GM19043 (cell line): ENCODE measurements around the gene ZNF512B.
"Not testable (repeated sequence)": the region's sequence is repeated elsewhere in the genome, so short reads cannot be mapped to it uniquely, and the experiment has no call there.

Experiments
- ATAC-seq: cut with Tn5 transposase; IDR thresholded peaks from one replicate; pipeline ENCODE4 v1.9.1; 2021; ENCODE audit warnings: low read depth; ENCODE audit not compliant: unreplicated experiment

ZNF512B gene

DNA sequence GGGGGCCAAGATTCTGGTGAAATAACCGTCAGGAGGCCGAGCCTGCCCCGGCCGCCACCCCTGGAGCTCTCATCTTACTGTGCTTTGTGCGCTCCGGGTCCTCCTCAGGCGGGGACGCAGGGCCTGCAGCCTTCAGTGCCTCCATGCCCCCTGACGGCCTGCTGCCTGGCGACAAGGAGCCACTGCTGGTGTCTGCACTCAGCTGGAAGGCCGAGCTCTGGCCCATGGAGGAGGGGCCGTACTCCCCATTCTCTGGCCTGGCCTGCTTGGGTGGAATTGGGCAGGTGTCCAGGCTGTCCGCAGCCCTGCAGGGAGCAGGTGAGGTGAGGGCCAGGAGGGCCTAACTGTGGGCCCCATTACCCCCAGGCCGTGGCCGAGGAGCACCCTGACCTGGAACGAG, 5.3 kb downstream of the ZNF512B start:
- no peak for ATAC-seq

DNA sequence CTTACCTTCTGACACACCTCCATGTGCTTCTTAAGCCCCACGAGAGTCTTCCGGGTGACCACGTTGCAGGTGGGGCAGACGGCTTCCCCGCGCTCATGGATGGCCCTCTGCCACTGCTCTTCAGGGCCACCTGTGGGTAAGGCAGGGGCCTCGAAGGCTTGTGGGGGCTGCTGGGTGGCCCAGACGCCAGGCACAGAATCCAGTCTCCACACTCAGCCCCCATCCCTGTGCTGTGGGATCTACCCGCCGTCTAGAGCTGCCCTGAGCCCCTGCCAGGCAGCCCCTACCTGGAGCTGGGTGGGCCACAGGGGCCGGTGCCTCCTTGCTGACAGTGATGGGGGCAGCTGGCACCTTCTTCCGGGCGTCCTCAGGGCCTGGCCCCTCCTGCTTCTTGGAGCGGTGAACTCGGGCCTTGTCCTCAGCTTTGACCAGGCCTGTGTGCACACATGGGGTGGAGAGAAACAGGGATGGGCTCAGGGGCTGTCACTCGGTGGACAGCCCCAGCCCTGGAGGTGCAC, 5.9 kb downstream of the ZNF512B start:
- no peak for ATAC-seq

DNA sequence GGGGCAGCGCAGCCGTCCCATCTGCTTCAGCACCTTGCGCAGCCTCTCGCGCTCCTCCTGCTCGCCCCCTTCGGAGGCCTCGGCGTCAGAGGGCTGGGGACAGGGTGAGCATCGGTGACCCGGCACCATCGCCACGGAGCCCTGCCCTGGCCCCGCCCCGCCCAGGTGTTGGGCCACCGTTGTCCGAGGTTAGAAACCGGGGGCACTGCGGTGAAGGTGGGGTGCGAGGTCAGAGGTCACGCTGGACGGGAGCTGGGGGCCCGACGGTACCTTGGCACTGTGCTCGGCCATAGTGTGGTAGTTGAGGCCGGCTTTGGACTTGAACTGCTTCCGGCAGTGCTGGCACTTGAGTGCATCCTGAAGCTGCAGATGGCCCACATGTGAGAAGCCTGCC, 6.4 kb downstream of the ZNF512B start:
- ATAC-seq: no peak

DNA sequence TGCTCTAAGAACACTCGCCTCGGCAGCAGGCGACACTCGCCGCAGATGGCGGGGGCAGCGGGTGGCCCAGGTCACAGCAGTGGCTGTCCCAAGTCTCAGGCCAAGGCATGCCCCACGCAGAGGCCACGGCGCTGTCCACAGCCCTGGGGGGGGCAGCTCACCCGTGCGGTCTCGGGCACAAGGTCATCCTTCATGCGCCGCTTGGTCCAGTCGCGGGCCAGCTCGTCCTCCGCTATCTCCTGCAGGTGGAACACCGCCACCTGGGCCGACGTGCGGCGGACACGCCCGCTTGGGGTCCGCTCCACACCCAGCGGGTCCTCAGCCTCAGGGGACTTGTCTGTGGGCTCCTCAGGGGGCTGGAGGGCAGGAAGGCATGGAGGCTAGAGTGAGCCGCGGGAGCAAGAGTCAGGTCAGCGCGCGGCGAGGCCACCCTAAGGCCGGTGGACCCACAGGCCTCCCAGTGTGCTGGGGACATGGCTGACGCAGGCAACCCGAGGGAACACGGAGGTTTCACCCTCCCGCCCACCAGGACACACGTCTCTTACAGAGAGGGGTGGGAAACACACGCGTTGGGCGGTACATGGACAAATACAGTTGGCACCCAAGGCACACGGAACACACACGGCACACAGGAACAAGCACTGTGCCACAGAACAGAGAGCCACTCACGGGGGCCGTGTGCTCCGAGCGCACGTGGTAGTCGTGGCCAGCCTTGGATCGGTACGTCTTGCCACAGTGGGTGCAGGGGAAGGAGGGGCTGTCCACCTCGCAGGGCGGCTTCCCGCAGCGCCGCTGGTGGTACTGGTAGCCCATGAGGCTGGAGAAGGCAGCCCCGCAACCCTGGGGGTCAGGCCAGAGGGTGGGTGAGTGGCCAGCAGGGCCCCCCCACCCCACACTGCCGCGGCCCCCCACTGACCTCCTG, 7.0 kb downstream of the ZNF512B start:
- ATAC-seq: no peak

DNA sequence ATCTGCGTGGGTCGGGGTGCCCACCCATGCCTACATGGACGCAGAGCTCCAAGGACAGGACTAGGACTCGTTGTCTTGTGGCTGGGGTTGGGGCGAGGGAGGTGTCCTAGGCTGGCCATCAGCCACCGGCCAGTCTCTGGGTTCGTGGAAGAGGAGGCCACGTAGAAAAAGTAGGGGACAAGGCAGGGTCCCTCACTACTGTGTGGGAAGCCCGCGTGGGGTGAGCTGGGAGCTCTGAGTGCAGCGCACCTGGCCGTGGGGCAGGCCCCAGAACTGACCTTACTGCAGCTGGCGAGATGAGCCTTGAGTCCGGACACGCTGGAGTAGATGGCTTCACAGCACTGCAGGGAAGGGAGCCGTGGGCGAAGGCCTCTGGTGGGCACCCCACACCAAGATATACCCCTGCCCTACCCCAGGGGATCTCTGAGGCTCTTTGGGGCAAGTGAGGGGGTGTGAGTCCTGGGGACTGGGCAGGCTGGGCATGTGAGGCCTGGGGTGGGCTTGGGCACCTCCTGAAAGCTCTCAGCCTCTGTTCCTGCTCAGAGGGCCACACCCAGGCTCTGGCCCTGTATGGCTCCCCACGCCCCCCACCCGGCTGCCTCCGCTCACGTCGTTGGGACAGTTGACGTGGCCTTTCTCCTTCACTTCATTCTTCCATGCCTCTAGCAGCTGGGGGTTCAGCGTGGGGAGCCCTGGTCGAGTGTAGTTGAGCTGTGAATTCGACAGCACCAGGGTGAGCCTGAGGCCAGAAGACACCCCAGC, 7.9 kb downstream of the ZNF512B start:
- no peak for ATAC-seq

DNA sequence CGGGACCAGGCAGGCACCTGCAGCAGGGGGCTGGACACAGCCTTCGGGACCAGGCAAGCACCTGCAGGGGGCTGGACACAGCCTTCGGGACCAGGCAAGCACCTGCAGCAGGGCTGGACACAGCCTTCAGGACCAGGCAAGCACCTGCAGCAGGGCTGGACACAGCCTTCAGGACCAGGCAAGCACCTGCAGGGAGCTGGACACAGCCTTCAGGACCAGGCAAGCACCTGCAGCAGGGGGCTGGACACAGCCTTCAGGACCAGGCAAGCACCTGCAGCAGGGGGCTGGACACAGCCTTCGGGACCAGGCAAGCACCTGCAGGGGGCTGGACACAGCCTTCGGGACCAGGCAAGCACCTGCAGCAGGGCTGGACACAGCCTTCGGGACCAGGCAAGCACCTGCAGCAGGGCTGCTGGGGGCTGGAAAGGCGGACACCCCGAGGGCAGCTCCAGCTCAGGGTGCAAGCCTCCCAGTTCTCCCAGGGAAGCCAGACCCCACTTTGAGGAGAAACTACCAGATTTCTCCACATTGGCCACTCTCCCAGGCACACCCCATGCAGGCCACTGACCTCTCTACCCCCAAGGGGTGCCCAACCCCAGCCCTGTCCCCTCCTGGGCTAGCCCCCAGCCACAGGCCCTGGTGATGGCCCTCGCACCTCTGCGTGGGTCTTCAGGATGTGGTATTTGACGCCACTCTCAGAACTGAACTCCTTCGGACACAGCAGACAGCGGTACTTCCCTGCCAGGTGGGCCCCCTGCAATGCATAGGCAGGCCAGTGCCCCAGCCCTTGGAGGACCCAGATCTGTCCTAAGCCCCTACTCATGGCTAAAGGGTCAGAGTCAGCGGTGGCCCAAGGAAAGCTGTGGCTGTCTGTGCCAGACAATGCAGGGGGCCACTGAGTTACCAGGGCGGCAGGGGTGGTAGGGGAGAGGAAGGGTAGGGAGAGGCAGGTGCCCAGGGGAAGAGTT, 8.8 kb downstream of the ZNF512B start:
- ATAC-seq: not testable (repeated sequence)

DNA sequence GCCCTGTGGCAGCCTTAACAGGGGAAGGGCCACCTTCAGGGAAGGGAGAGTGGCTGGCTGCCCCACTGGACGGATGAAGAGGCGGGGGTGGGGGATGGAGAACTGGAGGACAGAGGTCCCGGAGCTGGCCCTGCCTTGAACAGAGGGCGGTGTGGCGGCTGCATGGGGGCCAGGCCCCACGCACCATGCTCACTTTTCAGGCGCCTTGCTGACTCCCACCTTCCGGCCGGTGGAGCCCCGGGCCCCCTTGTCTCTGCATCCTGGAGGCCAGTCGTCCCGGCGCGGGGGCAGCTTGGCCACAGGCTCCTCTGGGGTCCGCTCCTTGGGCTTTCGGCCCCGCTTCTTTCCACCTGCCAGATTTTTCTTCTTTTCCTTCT, 10.0 kb downstream of the ZNF512B start:
- ATAC-seq: no peak

DNA sequence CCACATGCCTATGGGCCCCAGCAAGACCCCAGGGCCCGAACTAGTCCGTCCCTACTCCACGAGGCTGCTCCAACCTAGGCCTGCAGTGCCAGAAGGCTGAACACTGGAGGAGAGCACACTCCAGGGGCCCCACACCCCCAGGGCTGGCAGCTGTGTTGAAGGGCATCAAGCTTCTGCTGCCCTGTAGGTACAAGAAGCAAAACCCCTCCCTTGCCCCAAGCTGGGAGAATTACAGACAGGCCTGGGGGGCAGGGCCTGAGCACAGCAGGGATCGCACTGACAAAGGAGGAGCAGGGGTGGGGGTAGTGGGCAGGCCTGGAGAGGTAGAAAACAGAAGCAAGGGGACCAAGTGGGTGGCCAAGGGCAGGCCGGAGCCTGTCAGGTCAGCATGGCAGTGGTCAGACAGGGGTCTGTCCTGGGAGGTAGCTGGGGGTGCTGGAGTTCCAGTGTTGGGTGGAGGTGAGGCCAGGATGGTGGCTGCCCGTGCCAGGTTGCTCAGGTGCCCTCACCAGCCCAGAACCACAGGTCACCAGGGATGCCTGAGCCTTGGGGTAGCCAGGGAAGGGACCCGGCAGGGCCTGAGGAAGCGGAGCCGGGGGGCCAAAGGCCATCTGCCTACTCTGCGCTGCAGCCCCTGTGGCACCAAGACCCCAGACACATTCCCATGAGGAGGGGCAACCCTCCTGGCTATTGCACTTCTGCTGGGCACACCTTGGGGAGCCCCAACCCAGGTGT, 10.6 kb downstream of the ZNF512B start:
- no peak for ATAC-seq

DNA sequence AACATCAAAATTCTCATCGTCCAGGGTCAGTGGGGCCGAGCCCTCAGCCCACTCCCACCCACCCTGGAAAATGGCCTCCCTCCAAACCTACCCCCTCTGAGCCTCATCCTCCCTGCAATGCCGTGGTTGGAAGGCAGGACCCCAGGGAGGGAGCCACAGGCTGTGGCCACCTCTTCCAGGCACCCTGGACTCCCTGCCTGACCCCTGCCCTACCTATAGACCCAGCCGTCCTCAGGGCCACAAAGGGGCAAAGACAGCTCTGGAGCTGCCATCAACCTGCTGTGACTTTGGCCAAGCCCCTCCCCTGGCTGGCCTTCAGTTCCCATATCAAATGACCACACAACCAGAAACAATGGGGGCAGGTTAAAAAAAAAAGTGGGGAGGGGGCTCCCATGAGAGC, 11.3 kb downstream of the ZNF512B start:
- no peak for ATAC-seq

DNA sequence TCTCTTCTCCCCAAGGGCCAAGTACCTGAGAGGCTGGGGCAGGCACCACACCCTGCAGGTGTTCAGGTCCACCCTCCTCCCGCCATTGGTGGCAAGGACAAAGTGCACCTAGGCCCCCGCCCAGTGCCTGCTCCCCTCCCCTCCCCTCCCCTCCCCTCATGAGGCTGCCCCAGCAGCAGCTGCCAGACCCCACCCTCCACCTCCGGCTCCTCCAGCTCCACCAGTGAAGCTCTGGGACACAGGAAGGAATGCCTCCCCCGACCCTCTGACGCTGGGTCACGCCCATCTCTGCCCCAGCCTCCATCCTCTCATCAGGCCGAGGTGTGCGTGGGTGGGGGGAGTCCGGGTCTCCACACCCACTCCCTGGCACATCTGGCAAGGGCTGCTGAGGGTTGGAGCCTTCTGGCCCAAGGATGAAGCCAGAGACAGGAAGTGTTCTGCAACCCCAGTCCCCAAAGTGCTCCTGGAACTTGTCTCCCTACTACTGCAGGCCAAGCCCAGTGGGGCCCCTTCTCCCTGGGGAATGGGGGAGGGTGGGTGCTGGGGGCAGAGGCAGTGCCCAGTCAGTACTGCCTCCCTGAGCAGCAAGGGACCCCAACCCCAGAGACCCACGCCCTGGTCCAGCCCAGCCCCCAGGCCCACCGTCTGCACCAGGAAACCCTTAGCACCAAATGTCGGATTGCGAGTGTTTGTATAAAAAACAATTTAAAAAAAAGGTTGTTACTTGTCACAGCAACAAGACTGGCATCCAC, 11.9 kb downstream of the ZNF512B start:
- ATAC-seq: no peak

DNA sequence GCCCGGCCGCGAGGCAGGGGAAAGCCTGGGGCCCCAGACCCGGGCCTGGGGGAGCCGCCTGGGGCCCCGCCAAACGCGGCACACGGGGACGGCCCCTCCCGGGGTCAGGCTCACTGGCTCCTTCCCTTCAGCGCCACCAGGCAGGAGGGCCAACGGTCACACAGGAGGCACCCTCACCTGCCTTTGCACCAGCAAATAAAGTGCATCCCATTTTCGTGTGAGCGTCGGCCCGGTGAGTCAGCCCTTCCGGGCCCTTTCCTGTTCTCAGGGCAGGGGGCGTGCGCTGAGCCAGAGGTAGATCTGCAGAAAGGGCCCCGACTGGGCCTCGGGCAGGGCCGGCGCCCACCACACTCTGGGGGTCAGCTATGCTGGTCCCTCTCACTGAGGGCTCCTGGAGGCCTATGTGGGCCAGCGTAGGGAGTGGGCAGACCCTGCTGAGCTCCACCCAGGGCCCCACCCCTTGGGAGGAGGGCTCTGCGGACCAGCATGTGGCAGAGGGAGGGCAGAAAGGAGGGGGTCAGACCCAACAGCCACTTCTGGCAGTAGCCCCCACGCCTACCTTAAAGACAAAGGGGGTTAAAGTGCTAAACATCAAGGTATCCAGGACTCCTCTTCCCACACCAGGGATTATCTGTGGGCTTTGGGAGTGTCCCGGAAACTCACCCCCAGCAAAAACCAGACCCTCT, 12.6 kb downstream of the ZNF512B start:
- peak; percentile 13 for ATAC-seq

DNA sequence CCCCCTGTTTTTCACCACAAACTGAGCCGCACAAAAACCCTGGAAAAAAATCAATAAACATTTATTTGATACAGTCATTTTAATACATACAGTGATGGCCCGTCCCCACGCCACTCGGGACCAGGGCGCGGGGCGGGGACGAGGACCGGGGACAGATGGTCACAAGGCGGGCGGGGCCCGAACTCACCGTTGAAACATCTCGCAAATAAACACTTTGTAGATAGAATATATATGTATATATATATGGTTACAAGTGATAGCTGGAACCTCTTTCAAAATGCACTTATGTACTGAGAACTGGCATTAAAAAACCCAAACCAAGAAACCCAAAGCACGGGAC, 13.1 kb downstream of the ZNF512B start:
- no peak for ATAC-seq

DNA sequence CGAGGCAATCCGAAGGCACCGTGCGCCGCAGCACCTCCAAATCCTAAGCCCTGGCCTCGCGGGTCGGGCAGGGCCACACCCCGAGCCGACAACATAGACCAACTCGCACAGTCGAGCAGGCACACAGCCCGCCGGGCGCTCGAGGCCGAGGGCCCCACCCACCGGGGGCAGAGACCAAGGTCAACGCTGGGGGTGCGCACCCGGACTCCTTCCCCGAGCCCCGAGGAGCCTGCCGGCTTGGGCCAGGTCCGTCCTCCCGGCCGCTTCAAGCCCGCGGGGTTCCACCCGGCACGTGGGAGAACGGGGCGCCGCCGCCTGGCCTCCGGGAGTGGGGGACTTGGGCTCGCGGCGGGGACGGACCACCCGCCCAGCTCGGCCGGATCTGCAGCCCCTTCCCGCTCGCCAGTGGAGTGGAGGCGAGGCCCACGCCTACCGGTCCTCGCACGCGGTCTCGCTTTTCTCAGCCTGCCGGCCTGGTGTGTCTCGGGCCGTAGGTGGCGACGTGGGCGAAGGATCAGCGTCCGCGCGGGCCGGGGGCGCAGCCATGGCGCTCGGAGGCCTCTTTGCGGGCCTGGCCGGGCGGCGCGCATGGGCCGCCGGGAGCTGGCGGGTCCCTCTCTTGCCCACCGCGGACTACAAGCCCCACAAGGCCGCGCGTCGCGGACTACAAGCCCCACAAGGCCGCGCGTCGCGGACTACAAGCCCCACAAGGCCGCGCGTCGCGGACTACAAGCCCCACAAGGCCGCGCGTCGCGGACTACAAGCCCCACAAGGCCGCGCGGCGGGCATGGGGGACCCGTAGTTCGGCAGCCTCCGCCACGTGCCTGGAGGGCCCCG, 13.7 kb downstream of the ZNF512B start, which contains the start of gene UCKL1:
Gene UCKL1, minus strand, starts transcription at position 590 of the 837 bp plus-strand sequence. Its CDS starts 44 bp downstream, at position 546.
- peak; percentile 60 for ATAC-seq

DNA sequence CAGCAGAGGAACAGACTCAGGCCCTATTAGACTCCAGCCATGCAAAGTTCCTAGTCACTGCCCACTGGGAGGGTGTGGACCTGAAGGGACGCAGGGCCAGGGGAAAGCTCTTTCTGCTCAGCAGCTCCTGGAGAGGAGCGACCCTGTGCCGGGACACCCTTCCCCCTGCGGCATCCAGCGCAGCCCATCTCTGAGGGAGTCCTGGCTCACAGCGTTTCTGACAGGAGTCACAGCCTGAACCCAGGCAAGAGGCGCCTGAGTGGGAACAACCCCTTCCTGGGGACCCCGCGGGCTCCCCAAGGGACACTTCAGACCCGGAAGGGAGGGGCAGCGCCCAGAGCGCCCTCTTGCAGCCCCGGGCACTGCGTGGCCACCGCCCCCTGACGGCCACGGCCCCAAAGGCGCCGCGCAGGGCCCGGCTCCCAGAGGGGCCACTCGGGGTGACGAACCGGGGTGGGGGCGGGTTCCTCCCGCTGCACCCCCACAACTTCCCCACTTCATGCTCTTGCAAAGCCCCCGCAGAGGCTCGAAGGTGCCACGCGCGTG, 14.4 kb downstream of the ZNF512B start:
- ATAC-seq: no peak

DNA sequence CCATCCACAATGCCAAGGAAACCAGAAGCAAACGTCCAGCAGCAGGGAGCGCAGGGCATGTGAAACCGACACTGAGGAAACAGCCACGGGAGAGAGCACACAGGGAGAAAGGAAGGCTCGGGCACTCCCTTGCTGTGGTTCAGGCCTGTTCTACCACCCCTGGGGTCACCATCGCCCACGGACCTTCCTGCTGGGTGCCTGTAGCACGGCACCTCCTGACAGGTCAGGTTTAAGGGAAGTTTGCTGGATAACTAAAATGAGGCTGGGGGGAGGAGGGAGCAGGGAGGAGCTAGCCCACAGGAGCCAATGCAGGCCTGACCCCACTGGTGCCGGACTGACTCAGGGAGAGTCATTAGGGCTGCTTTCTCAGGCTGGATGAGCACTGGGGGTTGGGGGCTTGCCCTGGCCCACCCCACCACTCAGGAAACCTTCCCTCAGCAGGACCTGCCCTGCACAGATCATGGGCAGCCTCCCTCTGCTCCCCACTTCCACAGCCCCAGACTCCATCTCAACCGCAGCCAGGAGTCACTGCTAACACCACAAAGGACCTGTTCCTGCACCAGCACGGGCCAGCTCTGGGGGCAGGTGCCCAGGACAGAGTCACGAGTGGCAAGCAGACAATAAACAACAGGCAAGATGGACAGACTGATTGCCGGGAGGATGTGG, 15.8 kb downstream of the ZNF512B start:
- ATAC-seq: no peak

DNA sequence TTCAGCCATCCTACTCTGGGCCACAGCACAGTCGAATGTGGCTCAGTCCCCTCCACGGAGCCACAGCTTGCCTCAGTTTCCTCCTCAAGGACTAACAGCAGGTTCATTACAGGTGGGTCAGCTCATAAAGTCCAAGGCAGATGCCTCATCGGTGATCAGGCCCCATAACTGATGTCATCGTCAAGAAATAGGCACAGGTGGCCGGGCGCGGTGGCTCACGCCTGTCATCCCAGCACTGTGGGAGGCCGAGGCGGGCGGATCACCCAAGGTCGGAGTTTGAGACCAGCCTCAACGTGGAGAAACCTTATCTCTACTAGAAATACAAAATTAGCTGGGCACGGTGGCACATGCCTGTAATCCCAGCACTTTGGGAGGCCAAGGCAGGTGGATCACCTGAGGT, 17.0 kb downstream of the ZNF512B start:
- ATAC-seq: no peak

DNA sequence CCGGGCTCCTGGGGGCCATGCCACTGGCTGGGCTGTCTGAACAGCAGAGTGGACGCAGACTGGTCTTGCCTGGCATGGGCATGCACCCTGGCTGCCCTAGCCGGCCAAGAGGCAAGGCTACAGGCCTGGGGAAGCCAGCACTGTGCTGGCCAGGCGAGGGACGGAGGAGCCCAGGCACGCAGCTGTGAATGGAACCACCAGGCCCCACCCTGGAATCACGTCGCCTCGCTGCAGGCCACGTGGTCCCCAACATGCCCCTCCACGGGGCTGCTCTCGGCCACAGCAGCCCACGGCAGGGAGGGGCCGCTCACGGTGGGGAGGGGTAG, 17.6 kb downstream of the ZNF512B start:
- ATAC-seq: no peak
